GM12873 (cell line): ENCODE measurements around the gene INTS1.

Source experiments
- TF ChIP-seq, protein P1 (sequence below): IDR thresholded peaks from 2 replicates; pipeline ENCODE4 v1.5.1; 2012; ENCODE audit warnings: low read depth, mild to moderate bottlenecking, moderate library complexity, low read length, control low read depth; ENCODE audit not compliant: insufficient read depth; ENCODE audit errors: missing control alignments

Gene INTS1

DNA sequence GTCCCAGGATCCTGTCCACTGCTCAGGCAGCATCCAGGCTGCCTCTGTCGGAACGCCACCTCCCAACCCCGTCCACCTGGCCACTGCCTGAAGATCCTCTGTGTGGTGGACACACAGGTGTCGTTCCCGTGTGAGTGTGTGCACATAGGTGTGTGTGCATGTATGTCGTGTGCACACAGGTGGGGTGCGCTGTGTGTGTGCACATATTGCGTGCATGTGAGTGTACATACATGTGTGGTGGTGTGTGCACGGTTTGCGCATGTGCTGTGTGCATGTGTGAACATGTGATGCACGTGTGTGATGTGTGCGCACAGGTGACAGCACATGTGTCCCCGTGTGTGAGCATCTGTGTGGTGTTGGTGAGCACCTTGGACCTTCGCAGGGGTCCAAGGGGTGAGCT is 44.8 kb upstream of the INTS1 start:
- TF ChIP-seq, protein P1, sequence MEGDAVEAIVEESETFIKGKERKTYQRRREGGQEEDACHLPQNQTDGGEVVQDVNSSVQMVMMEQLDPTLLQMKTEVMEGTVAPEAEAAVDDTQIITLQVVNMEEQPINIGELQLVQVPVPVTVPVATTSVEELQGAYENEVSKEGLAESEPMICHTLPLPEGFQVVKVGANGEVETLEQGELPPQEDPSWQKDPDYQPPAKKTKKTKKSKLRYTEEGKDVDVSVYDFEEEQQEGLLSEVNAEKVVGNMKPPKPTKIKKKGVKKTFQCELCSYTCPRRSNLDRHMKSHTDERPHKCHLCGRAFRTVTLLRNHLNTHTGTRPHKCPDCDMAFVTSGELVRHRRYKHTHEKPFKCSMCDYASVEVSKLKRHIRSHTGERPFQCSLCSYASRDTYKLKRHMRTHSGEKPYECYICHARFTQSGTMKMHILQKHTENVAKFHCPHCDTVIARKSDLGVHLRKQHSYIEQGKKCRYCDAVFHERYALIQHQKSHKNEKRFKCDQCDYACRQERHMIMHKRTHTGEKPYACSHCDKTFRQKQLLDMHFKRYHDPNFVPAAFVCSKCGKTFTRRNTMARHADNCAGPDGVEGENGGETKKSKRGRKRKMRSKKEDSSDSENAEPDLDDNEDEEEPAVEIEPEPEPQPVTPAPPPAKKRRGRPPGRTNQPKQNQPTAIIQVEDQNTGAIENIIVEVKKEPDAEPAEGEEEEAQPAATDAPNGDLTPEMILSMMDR: no peak

DNA sequence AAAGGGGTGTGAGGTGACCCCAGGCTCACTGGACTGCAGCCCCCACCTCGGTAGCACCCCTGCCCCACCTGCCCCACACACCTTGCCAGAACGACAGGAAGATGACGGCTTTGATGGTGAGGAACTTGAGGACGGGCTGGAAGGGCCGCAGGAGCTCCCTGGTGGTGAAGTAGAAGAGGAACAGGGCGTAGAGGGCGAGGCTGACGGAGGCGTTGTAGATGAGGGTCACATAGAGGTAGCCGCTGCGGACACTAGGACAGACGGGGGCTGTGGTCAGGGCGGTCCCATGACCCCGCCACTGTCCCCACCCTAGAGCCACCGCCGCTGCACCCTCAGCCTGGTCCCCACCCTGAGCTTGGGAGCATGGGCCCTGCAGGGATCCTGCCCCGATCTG is 44.2 kb upstream of the INTS1 start:
- TF ChIP-seq, protein P1: no peak

GRCh38 chr7:1547777-1548437 is 43.7 kb upstream of the INTS1 start:
- TF ChIP-seq, protein P1: no peak

- TF ChIP-seq, protein P1: no peak
These were observed 43.0 kb upstream of the INTS1 start for GRCh38 chr7:1546909-1547776.

DNA sequence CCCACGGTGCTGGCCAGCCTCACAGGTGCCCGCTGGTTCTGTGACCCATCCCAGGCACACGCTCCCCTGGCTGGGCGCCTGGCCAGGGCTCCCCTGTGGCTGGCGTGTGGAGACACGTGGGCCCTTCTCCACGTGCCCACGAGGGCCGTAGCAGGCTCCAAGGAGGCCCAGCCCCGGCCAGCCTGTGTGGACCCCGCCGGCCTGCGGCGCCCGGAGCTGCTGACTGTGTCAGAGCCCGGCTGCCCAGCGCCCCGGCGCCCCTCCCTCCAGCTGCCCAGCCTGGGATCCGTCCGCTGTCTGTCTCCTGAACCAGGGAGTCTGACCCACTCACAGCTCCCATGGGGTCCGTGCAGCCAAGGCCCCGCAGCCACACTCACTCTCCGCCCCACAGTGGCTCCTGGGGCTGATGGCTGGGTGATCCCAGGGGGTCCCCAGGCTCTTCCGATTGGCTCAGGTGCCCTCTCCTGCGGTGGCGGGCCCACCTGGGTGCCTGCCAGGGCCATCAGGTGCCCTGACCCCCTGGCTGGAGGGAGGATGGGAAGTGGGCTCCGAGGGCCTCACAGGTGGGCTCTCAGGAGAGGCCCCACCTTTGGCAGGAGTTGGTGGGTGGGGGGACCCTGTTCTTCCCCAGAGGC is 42.2 kb upstream of the INTS1 start:
- TF ChIP-seq, protein P1: no peak

GRCh38 chr7:1545417-1546246 is 41.4 kb upstream of the INTS1 start:
- TF ChIP-seq, protein P1: no peak
